T follicular helper cell (primary cell): ENCODE data around the gene CTNNA3.
"Not testable (repeated sequence)": the region's sequence is repeated elsewhere in the genome, so short reads cannot be mapped to it uniquely, and the experiment has no call there.

Source experiments
- DNase-seq: peaks from one replicate; pipeline ENCODE4 v3.0.0-alpha.2; 2020; ENCODE audit warnings: low read depth

The CTNNA3 gene

DNA sequence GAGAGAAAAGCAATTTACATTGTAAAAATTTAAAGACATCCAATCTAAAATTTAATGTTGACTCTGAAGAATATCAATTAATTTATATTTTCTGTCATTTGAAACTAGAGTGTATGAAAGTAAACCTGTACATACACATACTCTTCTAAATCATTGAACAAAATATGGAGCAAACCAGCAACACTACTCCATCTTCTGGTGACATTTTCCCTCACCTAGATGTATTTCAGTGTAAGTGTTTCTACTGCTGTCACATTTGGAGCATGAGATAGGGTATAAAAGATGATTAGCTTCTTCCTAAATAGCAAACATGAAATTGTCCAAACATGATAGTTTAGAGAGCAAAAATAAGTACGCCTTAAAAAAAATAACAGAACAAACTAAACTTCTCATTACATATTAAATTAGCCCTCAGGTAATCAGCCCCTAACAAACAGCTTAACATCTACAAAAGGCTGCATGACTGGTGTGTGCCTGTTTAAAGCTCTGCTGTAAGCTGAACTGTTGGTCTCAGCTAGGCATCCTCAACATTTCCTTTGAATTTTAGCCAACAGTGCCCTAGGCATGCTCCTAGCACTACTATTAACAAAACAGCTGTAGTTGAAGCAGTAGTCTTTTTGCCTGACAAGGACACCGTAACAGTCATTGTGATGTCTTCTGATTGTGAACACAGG lies 189.8 kb downstream of the CTNNA3 start:
- DNase-seq = no peak

- DNase-seq = no peak
Observed at GRCh38 chr10:67492317-67493019, 203.5 kb downstream of the CTNNA3 start.

DNA sequence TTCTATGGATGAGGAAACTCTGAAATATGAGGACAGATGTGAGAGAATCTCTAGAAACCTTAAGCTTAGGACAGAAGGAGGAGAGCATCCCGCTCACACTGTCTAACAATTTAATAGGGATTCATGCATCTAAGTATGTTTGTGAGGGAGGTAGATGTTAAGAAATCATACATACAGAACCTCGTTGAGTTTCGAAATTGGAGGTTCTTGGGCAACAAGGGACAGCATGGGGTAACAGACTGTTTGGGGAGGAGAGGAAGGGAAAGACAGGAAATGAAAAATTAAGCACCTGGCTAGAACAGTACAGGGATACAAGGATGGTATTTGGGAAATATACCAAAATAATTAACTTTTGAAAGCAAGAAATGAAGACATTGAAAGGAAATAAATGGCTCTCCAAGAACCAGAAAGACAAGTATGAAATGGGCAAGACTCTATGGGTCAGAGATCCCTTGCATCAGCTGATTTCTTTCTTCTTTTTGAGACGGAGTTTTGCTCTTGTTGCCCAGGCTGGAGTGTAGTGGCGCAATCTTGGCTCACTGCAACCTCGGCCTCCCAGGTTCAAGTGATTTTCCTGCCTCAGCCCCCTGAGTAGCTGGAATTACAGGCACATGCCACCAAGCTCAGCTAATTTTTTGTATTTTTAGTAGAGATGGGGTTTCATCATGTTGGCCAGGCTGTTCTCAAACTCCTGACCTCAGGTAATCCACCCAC lies 207.9 kb downstream of the CTNNA3 start:
- DNase-seq = no peak

GRCh38 chr10:67487199-67487598 lies 208.8 kb downstream of the CTNNA3 start:
- DNase-seq = no peak

DNA sequence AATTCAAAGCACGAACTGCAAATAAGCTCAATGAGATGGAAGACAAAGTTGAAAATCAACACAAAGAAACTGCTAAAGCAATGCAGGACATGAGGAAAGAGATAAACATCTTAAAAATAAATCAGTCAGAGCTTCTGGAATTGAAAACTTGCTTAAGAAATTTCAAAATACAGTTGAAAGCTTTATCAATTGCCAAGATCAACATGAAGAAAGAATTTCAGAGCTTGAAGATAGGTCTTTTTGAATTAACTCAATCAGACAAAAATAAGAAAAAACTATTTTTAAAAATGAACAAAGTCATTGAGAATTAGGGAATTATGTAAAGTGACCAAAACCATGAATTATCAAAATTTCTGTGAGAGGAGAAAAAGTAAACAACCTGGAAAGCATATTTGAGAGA lies 218.1 kb downstream of the CTNNA3 start:
- no peak for DNase-seq

DNA sequence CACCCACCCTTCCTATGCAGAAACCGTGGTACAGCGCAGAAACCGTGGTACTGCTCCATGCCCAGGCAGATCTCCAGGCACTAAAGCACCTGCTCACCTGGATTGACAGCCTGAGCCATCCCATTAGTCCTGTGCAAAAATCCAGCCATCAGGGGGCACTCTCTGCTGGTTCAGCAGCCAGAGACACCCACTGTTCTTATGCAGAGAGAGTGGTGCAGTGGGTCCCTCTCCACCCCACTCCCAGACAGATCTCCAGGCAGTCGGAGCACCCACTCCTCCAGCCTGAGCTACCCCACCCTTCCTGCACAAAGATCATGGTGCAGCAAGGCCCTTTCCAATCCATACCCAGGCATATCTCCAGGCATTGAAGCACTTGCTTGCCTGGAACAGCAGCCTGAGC lies 219.8 kb downstream of the CTNNA3 start:
- no peak for DNase-seq

GRCh38 chr10:67473850-67474633 lies 222.0 kb downstream of the CTNNA3 start:
- no peak for DNase-seq

DNA sequence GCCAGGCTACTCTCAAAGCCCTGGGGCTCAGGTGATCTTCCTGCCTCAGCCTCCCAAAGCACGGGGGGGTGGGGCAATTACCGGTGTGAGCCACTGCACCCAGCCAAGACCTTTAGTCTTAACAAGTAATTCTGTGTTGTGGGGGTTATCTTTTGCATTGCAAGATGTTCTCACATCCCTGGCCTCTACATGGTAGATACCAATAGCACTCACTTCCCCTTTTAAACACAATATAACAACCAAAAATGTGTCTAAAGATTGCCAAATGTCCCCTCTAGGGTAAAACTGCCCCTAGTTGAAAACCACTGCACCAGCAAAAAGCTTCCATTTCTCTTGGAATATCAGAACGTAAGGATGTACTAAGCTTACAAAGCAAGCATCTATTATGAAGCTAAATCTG lies 225.0 kb downstream of the CTNNA3 start:
- DNase-seq = no peak

GRCh38 chr10:67464278-67464677 lies 231.7 kb downstream of the CTNNA3 start:
- no peak for DNase-seq

GRCh38 chr10:67452892-67453291 lies 243.1 kb downstream of the CTNNA3 start:
- no peak for DNase-seq

DNA sequence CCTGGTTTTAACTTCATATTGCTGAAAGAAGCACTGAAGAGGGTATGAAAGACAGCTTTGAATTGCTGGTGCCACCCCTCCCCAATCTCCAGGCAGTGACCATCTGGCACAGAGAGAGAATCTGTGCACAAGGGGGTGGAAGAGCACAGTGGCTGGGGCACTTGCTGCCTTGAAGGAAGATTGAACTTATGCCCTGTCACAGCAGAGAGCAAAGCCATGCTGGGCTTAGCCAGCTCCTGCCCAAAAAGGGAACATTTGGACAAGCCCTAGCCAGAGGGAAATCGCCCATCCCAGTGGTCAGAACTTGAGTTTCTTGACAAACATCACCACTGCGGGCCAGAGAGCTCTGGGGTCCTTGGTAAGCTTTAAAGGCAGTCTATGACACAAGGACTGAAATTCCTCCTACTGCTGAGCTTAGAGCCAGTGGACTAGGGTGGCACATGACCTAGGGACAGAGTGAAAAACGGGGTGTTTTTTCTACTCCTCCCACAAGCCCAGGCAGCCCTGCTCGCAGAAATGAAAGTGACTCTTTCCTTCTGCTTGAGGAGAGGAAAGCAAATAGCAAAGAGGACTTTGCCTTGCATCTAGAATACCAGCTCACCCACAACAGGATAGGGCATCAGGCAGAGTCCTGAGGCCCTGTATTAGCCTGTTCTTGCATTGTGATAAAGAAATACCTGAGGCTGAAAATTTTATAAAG lies 257.2 kb downstream of the CTNNA3 start:
- no peak for DNase-seq

DNA sequence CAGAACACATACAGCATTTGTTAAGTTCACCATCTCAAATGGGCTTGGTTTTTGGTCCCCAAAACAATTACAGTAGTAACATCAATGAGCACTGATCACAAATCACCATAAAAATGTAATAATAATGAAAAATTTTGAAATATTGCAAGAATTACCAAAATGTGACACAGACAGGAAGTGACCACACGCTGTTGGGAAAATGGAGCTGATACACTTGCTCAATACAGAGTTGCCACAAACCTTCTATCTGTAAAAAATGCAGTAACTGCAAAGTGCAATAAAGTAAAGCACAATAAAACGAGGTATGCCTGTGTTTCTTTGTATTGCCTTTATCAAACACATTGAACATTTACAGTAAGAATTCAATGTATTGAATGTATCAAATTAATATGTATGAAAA lies 262.7 kb downstream of the CTNNA3 start:
- DNase-seq = no peak

- no peak for DNase-seq
Observed at GRCh38 chr10:67402620-67403019, 293.4 kb downstream of the CTNNA3 start.

DNA sequence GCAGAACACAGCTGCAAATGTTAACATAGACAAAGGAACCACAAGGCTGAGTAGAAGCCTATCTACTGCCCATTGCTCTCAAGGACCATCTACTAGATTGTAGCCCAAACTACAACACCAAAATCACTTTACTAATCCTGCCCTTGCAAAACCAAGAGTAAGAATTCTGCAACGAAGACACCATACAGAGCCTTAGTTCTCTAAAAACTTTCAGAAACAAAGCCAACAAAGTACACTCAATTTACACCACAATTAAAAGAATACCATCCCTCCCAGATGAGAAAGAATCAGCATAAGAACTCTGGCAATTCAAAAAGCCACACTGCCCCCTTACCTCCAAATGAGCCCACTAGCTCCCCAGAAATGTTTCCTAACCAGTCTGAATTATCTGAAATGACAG lies 294.3 kb downstream of the CTNNA3 start:
- DNase-seq = no peak

GRCh38 chr10:67386841-67387533 lies 309.0 kb downstream of the CTNNA3 start:
- not testable (repeated sequence) for DNase-seq

DNA sequence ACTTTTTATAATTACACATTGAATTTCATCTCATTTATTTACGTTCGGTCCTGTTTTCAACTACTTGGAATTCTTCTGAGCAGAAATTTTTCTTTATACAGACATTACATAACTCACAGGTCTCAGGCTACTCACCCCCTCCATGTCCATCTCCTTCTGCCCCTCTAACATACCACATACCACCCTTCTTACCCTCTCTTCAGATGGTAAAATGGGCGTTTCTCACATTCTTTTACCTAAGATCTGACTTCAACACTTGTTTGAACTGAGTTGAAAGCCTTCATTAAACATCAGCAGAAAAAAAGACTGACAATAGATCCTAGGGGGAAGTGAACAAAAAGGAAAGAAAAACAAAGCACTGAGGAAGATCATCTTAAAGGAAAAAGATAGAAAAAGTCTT lies 309.7 kb downstream of the CTNNA3 start:
- DNase-seq = no peak

DNA sequence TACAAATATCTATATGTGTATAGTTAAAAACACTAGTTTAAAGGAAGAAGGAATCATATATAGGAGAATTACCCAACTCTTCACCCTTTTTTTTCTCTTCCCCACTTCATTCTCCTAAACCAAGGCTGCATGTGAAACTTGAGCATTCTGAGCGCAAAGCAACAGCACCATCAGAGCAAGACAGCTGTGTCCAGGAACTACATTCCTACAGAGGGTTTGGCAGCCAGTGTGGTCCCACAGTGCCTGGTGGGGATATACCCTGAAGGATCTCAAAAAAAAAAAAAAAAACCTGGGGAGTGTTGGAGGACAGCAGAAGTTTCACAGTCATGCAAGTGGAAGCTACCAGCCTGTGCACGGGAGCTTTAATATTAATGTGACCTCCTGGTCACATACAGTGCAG lies 310.4 kb downstream of the CTNNA3 start:
- DNase-seq = no peak

GRCh38 chr10:67385089-67385488 lies 310.9 kb downstream of the CTNNA3 start:
- DNase-seq = no peak

- DNase-seq = no peak
Observed at GRCh38 chr10:67331121-67331910, 364.7 kb downstream of the CTNNA3 start.
